A673 (cell line): Measurements from ENCODE around the gene ANKRD49.

Source experiments
- CTCF ChIP-seq: fragments of 300-800, 200-600 bp; sonication (generic); conservative IDR thresholded peaks from 2 replicates; pipeline ENCODE4 v1.5.1; 2017; ENCODE audit warnings: low read depth, mild to moderate bottlenecking, antibody characterized with exemption, low read length, moderate library complexity, mixed read lengths
- EZH2 ChIP-seq: fragments of 200-600 bp; sonication (generic); IDR thresholded peaks from 2 replicates; pipeline ENCODE4 v1.6.1; 2017; ENCODE audit warnings: borderline replicate concordance, low read depth, mild to moderate bottlenecking, mixed read lengths, antibody characterized with exemption, low read length; ENCODE audit not compliant: poor library complexity, severe bottlenecking

DNA sequence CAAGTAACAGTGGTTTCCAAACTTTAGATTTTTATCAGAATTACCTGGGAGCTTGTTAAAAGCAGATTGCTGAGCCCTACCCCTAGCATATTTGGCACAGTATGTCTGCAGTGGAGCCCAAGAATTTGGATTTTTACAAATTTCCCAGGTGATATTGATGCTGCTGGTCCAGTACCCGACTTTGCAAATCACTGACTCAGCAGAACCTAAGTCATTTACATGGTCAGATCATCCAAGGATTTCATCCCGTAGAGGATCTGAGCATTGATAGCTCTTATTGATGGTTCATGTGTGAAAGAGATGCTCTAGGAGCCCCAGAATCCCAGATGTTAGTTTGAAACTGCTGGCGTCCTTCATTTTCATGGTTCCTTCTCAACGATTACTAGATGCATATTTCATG is 24.5 kb downstream of the ANKRD49 start:
- TF ChIP-seq CTCF: no peak
- no peak for TF ChIP-seq EZH2
